ENCODE measurements around the gene LAMB3.

LAMB3 gene

DNA sequence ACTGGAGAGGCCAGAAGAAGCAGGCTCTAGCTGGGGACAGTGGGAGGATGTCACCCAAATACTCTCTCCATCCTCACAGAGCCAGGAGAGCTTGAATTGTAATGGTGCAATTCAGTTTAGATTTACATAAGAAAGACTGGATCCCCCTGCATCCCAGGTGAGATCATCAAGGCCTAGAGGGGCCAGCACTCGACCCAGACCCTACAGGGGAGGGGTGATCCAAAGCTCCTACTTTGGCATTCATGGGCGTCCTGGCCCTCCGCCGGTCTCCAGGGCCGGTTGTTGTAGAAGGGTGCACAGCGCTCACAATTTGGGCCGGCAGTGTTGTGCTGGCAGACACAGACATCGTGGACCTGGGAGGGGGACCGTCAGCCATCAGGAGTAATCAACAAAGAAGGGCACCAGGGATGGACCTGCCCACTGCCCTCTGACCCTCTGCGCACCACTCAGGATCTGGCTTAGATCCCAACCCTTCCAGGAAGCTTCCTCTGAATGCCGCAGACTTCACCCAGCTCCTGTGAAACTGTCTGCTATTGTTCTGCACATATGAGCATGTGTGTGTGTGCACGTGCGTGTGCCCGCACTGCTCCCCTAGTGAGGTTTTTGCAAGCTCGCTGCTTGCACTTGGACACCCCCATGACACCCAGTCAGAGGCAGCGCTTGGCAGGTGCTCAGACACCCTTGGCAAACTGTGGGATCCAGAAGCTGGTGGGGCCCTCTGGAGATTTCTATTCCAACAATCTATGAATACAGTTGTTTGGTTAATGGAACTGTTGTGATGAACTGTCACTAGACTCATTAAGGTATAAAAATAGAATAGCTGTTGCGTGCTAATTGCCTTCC is 21.6 kb downstream of the LAMB3 start:
- DNase-seq, result no peak

DNA sequence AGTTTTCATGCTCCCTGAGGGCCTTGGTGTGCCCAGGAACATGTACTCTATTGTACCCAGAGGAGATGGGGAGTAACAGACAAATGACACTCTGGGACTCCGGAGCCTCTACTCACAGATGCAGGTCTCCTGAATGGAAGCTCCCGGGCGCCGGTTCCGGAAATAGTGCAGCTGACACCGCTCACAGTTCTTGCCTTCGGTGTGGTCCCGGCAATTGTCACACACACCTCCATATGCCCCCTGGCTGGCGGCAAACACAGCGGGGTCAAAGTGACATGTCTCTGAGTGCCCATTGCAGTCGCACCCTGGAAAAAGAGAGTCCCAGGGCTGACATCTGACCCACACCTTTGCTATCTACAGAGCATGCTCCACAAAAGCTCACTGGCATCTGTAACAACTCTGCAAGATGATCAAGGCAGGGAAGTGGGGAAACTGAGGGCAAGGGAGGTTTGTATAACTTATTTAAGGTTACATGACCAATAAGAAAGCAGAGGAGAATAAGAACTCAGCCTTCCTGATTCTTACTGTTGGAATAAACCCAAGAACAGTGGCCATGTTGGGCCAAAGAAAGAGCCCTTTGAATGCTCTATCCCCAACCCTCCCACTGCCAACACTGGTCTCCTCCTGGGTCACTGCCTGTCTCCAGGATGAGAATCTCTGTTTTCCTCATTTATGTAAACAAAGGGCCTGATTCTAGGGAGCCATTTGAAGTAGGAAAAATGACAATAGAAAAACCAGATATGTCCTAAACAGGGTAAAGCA is 22.4 kb downstream of the LAMB3 start:
- no peak for DNase-seq

DNA sequence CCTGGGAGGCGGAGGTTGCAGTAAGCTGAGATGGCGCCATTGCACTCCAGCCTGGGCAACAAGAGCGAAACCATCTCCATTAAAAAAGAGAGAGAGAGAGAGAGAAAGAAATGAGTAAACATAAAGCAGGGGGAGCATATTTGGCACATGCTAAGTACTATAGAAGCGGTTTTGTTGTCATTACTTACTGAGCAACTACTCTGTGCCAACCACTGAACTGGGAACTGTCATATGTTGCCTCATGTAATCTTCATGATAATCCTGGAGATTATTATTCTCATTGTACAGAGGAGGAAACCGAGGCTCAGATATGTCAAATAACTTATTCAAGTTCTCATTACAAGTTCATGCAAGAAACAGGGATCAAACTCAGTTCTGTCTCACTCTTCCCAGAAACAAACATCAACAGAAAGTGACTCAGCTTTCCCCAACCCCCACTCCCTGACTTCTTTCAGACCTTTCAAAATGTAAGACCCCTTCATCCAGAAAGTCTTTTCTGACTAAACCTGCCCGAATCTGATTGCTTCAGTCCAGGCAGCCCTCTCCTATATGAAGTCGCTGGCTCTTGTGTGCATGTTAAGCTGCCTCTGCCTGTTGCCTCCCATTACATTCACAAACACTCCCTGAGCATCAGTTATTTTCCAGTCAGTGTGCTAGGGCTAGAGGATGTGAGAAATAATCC is 23.5 kb downstream of the LAMB3 start:
- DNase-seq, result no peak

DNA sequence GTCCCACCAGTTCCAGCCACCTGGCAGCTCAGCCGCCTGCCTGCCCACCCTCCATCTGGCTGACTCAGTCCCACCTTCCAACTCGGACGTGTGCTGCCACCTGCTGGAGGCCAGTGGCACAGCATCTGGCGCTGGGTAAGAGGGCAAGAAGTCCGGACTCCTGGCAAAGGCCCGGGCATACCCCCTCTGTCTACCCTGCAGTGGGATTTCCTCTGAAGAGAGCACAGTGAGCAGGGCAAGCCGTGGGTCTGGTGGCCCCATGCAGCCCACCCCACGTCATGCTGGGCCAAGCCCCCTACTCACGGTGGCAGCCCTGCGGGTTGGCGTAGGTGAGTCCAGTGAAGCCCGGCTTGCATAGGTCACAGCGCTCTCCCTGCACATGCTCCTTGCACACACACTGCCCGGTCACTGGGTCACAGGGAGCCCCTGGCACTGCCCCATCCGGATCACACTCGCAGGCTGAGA is 24.5 kb downstream of the LAMB3 start:
- DNase-seq, result peak; percentile 75 to 86 (median 82)

DNA sequence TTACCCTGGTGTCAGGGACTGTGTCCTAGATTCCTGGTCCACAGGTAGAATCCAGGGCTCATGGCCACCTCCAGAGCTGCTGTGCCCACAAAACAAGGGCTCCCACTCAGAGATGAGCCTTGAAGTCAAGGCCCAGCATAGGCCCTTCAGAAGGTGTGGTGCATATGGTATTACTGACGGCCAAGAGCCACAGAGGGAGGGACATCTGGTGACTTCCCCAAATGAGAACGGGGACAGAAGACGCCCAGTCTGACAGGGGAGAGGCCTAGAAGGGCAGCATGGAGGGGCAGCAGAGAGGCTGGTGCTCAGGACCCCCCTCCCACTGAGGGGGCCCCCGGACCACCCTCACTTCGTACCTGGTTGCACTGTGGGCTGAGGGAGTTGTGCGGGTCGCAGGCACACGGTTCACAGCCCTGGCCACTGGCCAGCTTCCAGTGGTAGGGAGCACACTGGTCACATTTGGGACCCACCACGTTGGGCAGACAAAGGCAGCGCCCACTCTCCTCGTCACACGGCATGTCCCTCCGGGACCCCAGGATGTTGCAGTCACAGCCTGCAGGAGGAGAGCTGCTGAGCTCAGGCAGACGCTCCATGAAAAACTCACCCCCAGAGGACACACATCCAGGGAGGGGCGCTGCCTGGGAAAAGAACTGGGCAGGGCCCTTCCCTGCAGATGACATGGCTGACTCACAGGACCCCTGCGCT is 25.0 kb downstream of the LAMB3 start:
- DNase-seq, result peak; percentile 50 to 68 (median 62)

DNA sequence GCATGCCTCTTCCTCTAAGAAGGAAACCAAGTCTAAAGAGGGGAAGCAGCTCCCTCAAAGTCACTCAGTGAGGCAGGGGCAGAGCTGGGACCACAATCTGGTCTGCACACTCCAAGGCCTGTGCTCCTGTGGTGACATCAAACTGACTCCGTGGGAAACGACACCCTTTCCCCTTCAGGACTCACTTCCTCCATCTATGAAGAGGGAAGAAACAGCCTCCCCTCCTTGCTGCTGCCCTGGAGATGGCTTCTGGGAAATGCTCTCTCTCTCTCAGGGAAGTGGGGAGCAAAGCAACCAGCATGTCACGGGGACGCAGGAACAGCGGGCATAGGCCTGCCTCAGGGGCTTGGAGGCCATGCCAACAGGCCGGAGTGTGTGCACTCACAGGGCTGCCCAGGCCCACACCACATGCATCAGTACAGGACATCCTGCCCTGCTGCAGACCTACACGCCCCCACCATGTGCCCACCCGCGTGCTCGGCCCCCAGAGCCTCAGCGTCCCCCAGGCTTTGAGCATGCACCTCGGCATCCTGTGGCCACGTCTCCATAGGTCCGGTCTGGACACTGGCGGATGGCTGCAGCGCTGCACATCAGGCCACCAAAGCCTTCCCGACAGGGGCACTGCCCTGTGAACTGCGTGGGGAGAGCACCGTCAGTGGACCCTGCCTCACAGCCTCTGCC is 25.7 kb downstream of the LAMB3 start:
- DNase-seq, result peak; percentile 69 to 87 (median 76)

DNA sequence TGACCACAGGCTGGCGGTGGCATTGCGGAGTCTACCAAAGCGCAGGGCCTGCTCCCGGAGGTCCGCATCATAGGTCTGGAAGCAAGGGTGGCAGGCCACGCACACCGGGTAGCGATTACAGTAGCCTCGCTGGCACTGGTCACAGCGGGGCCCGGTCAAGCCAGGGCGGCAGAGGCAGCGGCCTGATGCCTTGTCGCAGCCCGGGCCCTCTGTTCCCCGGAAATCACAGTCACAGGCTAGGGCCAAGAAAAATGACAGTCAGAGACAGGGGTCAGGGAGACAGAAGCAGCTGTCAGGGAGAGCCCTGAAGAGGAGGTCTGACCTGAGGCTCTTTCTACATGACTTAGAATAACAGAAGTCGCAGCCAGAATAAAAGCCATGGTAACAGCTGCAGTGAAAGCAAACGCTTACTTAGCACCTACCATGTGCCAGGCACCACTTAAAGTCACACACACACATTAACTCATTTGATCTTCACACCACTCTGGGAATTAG is 26.4 kb downstream of the LAMB3 start:
- no peak for DNase-seq

DNA sequence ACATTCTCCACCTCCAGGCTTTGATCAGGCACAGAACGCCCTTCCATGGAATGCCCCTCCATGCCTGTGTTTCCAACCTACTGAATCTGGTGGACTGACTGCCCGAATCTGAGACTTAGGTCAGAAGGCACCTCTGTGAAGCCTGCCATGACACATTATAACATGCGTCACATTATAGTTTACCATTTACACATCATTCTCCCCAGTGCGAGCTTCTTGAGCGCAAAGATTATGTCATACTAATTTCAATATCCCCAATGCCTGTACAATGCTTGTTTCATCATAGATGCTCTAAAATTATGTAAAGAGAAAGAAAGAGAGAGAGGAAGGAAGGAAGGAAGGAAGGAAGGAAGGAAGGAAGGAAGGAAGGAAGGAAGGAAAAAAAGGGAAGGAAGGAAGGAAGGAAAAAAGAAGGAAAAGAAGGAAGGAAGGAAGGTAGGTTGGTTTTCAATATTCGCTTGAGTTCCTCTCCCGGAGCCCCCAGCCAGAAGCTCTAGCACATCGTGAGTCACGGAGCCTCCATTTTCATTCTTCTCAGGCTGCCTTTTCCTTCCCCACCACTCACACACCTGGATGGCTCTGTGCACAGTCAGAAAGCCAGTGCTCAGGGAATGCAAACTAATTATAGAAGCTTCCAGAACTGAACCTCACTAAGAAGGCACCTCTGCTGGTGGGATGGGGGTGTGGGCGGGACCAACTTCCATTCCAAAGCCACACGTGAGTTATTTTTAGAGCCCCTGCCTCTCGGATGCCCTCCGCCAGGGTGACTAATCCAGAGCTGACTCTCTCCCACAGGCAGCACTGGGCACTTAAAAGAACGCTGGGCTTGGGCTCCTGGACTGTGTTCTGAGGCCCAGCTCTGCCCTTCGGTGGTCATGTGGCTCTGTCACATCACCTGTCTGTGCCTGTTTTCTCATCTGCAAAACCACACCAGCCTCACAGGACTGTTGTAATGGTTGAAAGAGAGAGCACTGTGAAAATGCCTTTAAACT is 27.4 kb downstream of the LAMB3 start:
- DNase-seq, result peak; percentile 23 to 60 (median 56)

DNA sequence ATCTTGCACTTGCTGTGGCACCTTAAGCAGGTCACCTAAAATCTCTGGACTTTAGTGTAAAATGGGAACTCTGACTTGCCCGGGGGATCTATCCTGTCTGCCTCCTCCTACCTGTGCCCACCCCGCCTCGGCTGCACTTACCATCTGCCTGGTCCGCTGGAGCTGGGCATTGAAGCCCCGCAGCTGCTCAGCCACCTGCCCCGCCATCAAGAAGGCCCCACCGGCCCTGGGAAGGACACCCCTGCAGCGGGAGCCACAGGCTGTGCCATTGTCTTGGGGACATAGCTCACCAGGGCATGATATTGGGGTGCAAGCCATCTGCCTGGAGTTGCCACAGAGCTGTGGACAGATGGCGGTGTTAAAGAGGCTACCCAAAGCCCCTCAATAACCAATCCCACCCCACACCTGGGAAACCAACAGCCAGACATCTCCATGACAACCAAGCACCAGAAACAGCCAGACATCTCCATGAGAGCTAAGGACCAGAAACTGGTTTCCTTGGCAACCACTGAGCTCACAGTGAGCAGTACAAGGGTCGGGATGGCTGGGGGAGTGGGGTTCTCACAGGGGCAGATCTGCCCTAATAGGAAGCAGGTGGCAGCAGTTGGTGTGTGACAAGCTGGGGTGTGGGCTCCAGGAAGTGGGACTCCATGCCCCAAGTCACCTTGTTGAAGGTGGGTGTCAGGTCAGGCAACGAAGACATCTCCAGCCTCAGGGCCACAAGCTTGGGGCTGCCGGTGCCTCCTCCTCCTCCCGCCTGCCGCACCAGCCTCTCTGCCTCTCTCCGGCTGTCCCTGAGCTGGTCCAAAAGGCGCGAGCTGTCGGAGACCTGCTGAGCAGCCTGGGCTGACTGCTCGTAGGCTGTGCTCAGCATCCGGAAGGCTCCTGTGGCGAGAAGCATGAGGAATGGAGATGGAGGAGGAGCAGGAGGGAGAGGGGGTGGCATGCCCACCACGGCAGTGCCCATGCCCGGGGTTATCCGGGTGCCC is 29.1 kb downstream of the LAMB3 start:
- no peak for DNase-seq

DNA sequence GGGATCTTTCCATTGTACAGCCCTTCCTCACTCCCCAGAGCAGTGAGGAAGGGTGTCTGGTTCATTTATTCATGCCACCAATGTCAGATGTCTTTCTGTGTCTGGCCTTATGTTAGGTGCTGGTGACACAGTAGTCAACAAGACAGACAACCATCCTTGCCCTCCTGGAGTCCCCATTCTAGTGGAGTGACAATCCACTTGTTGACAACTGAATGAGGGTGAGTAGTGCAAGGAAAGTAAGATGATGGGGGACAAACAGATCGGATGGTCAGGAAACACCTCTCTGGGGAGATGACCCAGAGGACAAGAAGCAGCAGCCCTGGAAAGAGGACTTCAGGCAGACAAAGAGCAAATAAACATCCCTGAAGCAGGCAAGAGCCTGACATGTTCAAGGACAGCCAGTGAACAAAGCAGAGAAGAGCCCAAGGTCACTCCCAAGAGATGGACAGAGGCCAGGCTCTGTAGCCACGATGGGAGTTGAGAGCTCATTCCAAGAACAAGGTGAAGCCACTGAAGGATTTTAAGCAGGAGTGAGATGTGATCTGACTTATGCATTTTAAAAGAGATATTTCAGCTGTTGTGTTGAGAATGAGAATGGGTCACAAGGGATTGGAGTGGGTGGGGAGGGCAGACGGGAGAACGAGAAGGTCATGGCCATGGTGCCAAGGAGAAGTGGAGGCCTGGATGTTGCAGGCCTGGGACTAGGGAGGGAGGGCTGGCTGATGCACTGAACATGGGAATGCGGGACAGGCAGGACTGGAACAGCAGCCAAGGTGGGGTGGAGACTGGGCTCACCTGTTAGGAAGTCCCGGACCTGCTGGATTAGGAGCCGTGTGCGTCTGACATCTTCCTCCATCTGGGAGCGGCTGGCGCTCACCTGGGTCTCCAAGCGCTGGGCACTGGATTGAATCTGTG is 30.2 kb downstream of the LAMB3 start:
- peak in 1 of 4 experiments; percentile 25 for DNase-seq

DNA sequence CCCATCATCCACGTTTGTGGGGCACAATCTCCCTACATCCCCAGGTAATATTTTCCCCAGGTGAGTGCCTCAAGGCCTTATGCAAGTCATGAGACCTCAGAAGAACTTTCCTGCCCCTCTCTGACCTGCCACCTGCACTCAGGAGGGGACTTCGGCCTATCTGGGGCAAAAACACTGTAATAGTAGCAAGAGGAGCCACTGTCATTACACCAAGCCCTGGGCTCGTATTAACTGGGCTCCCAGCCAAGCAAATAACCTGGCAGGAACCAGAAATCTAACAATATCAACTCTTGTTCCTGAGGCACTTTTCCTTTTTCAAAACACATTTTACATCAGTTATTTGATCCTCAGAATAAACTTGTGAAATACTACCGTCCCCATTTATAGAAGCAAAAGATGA is 30.9 kb downstream of the LAMB3 start:
- DNase-seq, result no peak

DNA sequence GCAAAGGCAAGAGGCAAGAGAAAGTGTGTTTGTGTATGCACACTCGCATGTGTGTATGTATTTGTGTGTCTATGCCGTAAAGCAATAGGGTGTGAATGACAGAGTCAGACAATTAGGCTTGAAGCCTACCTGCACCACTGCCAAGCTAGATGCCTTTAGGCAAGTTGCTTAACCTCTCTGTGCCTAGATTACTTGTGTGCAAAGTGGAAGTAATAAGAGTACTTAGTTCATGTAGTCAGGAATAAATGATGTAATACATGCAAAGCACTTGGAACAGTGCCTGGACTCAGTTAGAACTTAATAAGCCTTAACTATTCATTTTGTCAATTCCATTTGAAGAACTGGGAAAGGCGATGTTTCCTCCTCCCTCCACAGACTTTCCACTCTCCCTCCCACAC is 31.7 kb downstream of the LAMB3 start:
- peak in 2 of 4 experiments; percentile 25 to 38 for DNase-seq

DNA sequence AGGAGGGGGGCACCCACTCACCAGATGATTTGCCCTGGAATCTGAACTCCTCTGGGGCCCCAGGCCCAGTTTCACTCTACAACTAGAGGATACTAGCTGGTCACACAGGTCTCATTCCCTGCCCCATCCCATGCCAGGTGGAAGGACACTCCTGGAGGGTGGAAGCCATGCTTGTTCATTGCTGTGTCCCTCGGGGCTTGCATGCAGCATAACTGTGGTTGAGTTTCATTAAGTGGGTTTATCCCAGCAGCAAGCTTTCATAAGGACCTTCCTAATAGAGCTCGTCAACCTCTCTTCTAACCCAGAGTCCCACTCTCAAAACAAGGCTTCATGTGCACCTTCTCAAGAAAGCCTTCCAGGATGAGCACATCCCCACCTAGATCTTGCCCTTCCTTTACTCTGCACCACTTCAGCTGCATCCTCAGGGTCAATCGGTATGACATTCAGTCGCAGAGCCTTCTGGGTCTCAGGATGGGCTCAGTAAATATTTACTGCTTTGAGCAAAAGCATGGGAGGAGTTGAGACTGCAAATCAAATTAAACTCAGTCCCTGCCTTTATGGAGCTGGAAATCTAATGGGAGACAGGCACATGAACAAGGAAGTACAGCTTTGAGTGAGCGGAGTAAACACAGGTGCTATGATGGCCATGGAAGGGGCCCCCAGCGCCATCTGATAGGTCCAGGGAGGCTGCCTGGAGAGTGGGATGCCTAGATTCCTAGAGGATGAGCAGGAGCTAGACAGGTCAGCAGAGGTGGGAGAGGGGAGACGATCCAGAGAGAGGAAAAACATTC is 32.3 kb downstream of the LAMB3 start:
- no peak for DNase-seq

DNA sequence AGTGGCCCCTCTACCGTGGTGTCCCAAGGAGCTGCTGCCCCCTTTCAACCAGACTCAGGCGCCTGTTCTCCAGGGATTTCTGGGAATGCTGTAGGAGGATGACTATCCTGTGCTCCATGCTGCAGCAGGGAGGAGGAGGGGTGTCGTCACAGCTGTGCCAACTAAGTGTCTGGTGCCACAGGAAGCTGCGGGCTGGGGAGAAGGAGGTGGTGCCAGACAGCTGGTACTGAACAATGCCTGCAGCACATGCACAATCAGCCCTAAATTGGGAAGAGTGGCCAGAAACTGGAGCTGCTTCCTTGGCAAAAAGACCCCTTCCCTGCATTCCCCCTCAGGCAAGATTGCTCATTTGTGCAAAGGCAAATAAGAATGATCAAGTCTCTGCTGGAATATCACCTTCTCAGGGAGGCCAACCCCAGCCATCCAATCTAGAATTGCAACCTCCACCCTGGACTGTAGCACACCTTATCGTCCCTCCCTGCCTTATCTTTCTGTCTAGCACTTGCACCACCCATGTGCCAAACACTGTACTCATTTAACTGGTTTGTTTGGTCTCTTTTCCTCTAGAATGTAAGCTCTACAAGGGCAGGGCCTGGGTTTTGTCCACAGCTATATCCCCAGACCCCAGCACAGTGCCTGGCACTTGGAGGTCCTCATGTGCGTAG is 33.3 kb downstream of the LAMB3 start:
- peak in 2 of 4 experiments; percentile 31 to 53 for DNase-seq

DNA sequence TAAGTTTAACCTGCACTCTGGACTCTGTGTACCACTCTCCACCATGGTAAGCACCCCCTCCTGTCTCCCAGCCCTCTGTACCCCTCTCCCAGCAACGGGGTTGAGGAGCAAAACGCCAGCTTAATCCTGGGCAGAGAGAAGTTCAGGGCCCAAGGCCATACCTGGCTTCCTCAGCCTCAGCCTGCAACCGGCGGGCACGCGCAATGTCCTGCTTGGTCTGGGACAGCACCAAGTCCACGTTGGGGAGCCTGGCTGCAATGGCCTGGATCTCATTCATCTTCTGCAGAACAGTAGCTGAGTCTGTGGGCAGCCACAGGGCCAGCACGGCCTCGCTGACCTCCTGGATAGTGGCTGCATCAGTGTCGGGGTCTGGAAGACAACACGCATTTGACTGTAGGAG is 33.9 kb downstream of the LAMB3 start:
- DNase-seq, result no peak

DNA sequence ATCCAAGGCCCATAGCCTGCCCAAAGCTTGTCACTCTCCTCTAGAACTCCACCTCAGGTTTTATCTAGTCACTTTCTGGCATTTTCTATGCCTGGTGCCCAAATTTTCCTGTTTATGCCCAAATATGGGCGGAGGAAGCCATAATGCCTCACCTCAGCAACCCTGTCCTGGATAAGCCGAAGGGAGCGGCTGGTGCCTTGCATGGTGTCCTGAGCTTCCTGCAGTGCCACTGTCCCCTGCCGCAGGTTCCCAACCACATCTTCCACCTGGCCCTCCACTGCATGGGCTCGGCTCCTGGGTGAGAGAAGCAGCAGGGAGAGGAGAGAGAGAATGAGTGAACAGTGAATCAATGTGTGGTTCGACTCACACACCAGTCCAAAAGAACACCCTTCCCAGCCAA is 34.5 kb downstream of the LAMB3 start:
- no peak for DNase-seq

Measured in suppressor macrophage (primary cell).